Omental fat pad (tissue), 4 donors: ENCODE measurements around the gene FBLN5. TPM values are rescaled to one million over a fixed set of nuclear protein-coding genes. Genes with fewer than 3 reads are reported as not detected.

Experiments used
- ATAC-seq: fragments of 150-250 bp; one replicate; pipeline ENCODE4 v1.9.1; 2016; ENCODE audit warnings: mild to moderate bottlenecking, moderate library complexity; ENCODE audit not compliant: low FRiP score
- DNase-seq: peaks from one replicate; pipeline ENCODE4 v3.0.0-alpha.2; 2019; ENCODE audit warnings: low spot score
- total RNA-seq, 4 donors: library from RNA; depleted of rRNA; stranded (reverse); fragments of >200 nt; gene quantifications; one replicate each; pipeline ENCODE4 v1.1.0, GENCODE V29; 2016
- TF ChIP-seq, protein P1 (sequence below), 3 donors: fragments of 450-650 bp; IDR thresholded peaks; one replicate each; pipeline ENCODE4 v1.5.1; 2016 to 2017; ENCODE audit warnings: antibody characterized with exemption in 3 of 3, mild to moderate bottlenecking in 3 of 3, moderate library complexity in 2 of 3

FBLN5 gene
- total RNA-seq, 4 donors from 2014 or later: 119 to 282 (median 171) TPM

DNA sequence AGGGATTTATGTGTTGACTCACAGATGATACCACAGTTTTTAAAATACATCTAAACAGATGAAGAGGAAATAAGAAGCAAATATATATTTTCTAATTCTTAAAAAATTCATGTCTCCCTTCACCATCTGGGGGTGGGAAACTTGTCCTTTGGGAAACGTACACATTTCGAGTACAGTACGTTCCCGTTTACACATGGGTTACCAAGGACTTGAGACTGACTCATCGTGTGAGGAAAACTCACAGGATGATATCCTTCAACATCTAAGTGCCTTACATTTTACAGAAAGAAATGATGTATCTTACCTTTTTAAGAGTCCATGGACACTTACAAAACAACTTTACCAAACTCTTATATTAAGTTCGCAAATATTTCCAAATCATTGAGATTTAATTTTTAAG lies 16.0 kb upstream of the FBLN5 start:
- DNase-seq (no peak), ATAC-seq (no peak)
- TF ChIP-seq, protein P1, sequence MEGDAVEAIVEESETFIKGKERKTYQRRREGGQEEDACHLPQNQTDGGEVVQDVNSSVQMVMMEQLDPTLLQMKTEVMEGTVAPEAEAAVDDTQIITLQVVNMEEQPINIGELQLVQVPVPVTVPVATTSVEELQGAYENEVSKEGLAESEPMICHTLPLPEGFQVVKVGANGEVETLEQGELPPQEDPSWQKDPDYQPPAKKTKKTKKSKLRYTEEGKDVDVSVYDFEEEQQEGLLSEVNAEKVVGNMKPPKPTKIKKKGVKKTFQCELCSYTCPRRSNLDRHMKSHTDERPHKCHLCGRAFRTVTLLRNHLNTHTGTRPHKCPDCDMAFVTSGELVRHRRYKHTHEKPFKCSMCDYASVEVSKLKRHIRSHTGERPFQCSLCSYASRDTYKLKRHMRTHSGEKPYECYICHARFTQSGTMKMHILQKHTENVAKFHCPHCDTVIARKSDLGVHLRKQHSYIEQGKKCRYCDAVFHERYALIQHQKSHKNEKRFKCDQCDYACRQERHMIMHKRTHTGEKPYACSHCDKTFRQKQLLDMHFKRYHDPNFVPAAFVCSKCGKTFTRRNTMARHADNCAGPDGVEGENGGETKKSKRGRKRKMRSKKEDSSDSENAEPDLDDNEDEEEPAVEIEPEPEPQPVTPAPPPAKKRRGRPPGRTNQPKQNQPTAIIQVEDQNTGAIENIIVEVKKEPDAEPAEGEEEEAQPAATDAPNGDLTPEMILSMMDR (IDR thresholded peaks at IDR 0.05): no peak

DNA sequence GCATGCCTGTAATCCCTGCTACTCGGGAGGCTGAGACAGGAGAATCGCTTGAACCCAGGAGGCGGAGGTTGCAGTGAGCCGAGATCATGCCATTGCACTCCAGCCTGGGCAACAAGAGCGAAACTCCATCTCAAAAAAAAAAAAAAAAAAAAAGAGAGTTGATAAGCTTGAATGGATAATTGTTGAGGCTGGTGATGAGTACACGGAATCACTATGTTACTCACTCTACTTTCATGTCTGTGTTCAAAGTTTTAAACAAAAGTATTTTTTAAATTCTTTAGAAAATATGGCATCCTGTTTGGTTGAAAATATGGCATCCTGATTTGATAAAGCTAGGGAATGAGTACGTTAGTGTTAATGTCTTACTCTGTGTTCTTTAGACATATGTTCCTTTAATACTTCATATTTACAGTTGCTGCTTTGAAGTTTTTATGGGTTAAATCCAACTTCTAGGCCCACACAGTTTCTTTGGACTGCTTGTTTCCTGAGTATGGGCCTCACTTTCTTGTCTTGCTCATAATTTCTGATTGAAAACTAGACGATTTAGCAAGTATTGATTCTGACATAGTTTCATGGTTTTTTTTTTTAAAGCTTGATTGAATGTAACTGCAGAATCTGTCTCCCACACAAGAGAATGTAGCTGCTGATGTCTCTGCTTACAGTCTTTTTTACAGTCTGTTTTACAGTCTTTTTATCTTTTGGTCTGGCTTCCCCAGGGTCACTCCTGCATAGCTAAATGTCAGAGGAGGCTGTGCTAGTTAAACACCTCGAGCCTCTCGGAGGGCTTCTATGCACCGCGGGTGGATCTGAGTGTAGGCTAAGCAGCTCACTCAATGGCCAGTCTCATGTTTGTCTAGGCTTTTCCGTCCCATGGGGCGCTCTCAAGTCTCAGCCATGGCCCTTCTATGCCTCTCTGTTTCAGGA lies 14.1 kb upstream of the FBLN5 start:
- DNase-seq: no peak

DNA sequence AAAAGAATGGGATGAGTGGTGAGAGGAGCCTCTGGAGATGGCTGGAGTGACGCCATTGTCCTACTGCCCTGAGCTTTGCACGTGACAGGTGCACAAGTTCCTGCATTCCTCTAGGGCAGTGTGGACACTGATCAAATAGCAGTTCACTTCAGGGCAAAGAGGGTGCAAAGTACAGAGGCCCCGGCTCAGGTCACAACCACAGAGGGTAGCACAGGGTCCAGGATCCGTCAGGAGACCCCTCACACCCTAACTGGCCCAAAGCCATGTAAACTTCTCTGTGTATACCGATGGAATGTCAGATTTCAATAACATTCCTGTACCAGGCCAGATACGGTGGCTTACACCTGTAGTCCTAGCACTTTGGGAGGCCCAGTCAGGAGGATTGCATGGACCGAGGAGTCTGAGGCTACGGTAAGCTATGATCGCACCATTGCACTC lies 10.4 kb upstream of the FBLN5 start:
- ATAC-seq (no peak), DNase-seq (no peak)
- TF ChIP-seq, protein P1 (IDR thresholded peaks at IDR 0.05): no peak

More for the DNA sequence above, 14.1 kb upstream of the FBLN5 start:
- TF ChIP-seq, protein P1 (IDR thresholded peaks at IDR 0.05): no peak
- no peak for ATAC-seq

DNA sequence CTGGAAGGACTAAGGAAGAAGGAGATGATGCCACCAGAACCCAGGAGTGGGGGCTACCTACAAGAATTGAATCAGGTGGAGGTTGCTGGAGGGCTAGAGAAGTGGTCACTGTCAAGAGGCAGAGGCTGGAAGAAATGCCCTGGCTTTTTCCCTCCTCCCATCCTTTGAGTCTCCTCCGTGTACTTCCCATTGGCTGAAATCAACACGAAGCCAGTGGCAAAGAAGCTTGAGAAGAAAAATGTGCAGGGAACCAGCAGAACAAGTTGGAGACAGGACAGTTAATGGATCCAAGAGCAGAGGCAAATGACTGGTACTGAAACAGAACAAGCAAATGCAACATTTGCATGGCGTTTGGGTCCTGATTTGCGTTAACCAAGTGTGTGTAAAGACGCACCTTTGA lies 9.1 kb upstream of the FBLN5 start:
- DNase-seq (no peak), ATAC-seq (no peak)
- TF ChIP-seq, protein P1 (IDR thresholded peaks at IDR 0.05): no peak

DNA sequence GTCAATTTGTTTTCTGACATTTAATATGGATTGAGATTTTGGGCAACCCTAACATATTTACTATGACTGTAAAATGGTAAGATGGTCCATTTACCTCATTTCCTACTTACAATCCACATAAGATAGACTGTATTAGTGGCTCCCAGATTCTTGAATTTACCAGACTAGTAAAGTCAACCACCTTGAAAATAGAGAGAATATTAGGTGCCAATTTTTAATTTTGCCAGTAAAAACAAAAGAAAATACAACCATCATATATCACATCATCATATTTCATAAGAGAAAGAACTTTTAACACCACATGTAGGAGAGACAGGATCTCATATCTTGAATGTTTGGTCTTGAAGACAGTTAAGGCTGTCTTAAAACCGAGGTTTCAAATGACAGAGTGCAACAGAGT lies 7.7 kb upstream of the FBLN5 start:
- TF ChIP-seq, protein P1 (IDR thresholded peaks at IDR 0.05): no peak
- ATAC-seq (no peak), DNase-seq (no peak)

DNA sequence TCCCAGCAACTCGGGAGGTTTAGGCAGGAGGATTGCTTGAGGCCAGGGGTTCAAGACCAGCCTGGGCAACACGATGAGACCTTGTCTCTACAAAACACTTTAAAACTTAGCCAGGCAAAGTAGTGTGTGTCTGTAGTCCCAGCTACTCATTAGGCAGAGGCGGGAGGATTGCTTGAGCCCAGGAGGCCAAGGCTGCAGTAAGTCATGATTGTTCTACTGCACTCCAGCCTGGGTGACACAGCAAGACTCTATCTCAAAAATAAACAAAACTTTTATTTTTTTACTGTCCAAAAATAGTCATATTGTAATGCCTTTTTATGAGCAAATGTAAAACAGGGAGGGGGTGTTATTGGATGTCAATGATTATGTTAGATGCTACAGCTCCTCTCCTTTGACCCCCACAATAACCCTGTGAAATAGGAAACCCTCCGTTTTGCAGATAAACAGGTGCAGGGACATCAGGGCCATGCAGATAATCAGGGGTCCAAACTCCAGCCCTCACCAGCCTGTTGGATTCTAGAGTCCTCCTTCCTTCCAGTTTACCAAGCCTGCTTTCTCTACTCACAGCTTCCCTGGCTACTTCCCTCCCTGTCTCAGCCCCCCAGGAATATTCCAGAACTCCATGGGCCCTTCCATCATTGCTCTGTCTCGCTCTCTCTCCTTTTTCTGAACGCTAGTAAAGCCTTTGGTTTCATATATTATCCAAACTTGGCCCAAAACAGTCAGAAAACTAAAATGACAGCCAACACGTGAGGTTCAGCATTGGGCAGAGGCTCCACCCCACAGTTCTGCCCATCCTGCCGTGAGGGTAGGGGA lies 5.9 kb upstream of the FBLN5 start:
- TF ChIP-seq, protein P1 (IDR thresholded peaks at IDR 0.05): no peak
- DNase-seq (no peak), ATAC-seq (no peak)
